HG03575 (cell line): Measurements from ENCODE around the gene OTOP2.

Experiments
- ATAC-seq: cut with Tn5 transposase; IDR thresholded peaks from one replicate; pipeline ENCODE4 v1.9.1; 2021; ENCODE audit not compliant: unreplicated experiment, insufficient number of reproducible peaks, low FRiP score; ENCODE audit errors: extremely low read depth

Gene OTOP2

DNA sequence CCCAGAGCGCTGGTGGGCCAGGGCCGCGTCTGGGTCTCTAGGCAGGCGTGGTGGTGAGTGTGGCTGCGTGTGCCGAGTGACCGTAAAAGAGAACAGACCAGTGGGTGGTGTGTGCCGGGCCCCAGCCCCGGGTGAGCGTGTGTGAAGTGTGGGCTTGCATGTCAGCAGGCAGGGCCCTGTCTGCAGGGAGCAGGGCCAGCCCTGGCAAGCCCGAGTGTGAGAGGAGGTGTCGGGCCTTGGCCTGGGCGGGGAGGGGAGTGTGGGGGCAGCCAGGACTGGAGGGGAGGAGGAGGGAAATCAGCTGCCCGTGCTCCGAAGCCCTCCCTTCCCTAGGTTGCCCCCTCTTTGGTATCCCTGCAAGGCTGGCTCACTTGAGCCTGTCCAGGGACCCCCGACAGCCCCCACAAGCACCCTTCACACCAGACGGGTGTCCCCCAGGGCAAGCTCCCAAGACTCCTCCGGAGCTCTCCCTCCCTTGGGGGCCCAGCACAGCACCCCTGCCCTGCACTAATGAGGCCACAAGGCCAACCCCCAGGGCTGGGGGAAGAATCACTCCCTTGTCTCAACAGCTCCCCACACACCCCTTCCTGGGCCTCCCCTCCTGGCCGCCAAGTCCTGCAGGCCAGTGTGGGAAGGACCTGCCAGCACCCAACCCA, 2.9 kb upstream of the OTOP2 start:
- ATAC-seq: no peak

DNA sequence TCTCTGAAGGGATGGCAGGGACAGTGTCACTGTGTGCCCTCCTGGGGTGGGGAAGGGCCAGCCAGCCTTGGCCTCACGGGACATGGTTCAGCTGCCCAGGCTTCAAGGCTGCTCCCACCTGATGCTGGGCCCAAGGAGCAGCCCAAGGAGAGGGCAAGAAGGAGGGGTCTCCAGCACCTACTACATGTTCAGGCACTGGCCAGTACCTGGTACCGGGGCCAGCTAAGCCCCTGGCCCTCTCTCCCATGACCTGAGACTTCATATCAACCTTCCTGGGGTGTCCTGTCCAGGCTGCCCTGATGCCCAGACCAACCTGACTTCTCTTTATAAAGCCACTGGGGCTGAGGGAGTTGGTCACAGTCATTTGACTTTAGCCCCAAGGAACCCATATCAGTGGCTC, 2.3 kb upstream of the OTOP2 start:
- no peak for ATAC-seq

DNA sequence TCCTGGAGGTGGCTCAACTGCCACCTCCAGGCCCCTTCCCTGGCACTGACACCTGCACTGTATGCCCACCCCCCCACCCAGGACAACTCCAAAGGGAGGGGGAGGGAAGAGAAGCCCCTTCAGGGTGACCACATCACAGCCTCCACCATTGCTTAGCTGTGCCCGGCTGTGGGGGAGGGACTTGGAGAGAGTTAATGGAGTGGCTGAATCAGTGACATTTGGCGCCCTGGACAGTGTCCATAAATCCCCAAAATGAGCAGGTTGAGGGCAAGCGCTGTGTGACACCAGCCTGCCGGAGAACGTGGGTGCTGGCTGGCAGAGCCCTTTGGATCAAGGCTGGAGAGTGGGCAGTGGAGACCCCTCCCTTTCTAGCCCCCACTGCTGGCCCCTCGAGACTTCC, 1.9 kb upstream of the OTOP2 start:
- ATAC-seq: no peak

DNA sequence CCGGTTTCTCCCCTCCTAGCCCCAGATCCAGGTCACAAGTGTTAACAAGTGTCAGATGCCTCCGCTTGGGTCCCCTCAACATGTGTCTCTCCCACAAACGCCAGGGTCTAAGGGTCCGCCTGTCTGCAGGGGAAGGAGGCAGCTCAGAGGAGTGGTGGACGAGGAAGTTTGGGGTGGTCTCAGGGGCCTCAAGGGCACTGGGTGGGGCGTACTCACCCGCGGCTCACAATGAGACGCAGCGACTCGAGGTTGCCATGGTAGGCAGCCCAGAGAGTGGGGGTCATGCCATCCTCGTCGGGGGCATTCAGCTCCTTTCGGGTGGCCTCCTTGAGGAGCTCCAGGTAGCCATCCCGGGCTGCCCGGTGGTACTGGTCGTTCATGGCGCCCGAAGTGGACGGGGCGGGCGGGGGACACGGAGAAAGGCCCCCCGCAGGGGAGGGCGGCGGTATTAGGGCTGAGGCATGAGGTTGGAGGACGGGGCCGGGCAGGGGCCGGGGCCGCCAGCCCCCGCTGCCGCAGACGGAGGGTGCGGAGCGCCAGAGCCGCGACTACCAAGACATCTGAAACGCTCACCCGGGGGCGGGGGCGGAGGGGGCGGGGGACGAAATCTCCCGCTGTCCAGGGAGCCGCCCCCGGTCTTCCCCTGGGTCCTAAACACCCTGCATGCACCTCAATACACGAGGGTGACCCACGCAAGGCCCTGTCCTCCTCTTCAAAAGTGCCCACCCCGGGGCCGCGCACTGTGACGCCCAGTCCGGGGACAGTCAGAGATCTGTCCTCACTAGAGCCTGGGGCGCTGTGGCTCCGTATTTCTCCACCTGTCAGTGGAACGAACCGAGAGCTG, 1.2 kb upstream of the OTOP2 start, which contains the start of gene USH1G:
USH1G (minus strand) TSS at position 562 of the 844 bp plus-strand sequence; CDS start at position 380, 182 bp downstream.
- no peak for ATAC-seq

DNA sequence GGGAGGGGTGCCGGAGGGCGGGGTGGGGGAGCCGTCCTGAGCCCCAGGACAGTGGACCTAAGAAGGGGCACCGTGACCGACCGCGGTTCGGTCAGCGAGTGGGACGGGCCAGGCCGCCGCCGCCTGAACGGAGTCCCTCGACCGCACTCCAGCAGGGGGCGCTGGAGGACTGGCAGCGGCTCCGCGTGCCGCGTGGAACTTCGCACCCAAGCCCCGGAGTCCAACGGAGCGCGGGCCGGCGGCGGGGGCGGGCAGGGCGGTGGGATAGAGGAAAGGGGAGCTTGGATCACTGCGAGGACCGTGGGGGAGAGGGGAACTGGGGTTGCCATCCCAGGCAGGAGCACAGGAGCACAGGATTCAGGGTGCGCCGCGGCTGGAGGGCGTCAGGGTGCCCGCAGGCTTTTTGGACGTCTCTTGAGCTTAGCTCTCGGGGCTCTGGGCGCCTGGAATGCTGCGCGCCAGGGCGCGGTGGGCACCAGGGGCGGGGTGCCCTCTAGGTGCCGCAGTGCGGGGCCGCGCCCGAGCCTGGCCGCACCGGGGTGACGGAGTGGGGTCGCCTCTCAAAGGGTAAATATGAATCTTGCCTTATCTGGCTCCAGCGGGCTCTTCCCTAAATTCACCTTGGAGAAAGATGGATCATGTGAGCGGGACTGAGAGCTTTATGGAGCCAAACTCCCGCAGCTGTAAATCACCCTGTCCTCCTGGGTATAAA, 379 bp upstream of the OTOP2 start:
- ATAC-seq: no peak

DNA sequence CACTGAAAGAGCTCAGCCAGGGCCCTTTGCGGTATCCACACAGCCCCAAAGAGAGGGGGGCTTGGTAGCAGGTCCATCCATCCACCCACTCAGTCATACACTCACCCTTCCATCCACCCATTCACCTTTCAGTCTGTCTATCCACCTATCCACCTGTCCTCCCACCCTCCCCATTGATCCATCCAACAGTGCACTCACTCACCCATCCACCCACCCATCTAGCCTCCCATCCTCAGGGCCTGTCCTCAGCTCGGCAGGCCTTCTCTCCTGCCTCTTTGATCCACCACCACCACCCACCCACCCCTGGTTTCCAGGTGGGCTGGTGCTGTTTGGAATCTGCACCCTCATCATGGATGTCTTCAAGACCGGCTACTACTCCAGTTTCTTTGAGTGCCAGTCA, 1.2 kb downstream of the OTOP2 start:
- ATAC-seq: no peak

DNA sequence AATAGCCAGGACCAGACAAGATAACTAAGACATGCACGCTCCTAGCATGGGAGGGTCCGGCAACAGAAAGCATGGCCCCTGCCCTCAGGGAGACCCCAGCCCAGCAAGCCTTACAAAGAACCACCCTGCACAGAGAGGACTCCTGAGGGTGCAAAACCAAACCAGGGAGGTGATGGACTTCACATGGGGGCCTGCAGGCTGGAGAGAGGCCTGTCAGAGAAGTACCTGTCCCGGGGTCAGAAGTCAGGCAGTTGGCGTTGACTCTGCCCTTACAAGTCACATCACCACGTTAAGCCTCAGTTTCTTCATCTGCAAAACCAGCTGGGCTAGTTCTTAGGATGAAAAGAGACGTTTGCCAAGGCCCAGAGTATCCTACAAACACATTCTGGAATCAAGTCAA, 4.7 kb downstream of the OTOP2 start:
- no peak for ATAC-seq

DNA sequence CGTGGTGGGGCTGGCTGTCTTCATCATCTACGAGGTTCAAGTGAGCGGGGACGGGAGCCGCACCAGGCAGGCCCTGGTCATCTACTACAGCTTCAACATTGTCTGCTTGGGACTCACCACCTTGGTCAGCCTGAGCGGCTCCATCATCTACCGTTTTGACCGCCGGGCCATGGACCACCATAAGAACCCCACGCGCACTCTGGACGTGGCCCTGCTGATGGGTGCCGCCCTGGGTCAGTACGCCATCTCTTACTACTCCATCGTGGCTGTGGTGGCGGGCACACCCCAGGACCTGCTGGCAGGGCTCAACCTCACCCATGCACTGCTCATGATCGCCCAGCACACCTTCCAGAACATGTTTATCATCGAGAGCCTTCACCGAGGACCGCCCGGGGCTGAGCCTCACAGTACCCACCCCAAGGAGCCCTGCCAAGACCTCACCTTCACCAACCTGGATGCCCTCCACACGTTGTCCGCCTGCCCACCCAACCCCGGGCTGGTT, 6.5 kb downstream of the OTOP2 start:
- no peak for ATAC-seq

DNA sequence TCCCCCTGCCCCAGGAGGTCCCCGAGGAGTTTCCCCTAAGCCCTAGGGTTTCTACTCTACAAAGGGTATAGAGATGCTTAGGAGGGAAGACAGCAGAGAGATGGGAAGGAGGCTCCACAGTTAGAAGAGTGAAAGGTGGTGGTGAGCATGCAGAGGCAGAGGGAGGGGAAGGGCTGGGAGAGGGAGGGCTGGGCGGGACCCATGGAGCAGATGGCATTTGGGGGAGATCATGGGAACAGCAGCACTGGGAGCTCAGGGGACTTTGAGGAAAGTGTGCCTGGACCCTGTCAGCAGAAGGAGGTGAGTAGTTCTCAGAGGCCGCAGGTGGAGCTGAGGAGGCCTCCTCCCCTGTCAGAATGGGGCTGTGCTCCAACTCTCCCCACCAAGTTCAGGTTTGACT, 11.0 kb downstream of the OTOP2 start:
- ATAC-seq: no peak

DNA sequence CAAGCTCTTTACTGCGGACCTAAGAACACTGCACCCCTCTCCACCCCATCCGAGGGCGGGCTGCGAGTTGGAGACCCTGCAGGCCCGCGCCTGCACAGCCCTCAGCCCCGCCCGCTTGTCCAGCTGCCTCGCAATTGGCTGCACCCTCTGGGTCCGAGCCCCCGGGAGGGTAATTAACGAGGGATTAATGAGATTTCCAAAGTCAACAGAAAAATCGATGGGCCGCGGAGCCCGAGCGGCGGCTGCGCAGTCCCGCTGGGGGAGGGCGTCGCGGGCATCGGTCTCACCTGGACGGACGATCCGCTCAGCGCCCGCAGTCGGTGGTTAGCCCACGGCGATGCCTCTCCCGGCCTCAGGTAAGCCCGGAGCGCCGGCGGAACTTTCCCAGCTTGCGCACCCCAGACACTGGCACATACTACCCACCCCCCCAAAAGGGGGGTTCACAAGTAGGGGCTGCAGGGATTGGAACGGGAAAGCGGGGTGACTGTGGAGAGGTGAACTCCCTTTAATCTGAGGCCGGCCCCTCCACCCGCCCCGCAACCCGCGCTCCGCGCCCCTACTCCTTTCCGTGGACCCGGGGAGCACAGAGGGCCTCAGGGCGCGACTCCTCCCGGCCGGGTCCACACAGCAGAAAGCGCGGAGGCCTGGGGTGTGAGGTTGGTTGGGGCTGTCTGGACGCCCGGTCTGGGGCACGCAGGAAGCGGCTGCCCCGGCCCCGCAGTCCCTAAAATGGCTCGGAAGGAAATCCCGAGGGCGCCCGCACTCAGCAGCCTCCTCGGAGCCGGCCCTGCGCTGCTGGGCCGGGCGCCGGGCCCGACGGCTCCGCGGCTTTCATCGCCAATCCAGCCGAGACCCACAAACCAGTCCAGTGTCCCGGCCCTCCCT, 11.8 kb downstream of the OTOP2 start, which contains the start of gene OTOP3:
OTOP3 (plus strand) TSS at position 314 of the 885 bp plus-strand sequence; CDS start at position 338, 24 bp downstream.
- ATAC-seq: no peak

DNA sequence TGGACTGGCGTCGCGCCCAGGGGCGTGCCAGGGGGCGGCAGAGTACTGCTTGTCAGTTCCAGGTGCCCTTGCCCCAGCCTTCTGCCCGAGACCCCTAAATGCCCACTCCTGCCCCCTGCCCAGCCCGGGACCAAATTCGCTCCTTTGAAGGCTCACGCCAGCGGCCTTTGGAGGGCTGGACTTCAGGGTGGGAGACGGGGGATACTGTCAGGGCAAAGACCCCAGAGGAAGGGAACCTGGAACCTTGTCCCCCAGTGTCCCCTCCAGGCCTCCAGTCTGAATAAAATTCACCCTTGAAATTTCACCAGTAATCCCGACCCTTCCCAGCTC, 12.4 kb downstream of the OTOP2 start:
- ATAC-seq: no peak

DNA sequence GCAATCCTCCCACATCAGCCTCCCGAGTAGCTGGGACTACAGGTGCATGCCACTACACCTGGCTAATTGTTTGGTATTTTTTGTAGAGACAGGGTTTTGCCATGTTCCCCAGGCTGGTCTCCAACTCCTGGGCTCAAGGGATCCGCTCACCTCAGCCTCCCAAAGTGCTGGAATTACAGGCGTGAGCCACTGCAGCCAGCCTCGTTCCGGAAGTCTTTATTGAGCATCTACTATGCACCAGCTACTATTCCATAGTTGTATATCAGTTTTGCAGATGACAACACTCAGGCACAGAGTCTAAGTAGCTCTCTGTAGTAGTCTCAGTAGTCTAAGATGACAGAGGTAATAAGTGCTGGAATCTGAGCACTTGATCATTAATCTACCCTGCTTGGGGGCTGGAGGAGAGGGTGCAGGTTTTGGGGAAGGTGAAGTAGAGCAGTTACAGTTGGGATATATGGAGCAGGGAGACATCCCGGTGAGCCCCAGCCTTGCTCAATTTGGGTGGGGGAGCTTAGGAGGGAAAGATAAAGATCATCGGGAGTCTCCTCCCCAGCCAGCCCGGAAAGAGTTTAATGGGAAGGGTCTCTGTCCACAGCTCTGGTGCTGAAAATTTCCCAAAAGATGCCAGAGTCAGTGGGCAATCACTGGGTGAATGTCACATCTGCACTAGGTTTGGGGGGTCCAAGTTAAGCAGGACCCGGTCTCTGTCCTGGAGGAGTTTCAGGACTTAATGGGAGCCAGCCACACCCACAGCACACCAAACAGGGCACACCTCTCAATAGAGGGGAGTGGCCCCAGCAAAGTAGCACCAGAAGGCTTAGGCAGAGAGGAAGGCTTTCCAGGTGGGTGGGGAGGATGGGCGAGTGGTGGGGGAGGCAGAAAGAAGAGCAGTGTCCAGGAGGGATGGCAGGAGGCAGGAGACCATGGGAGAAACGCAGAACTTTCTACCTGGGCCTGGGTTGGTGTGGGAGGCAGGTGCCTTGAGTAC, 13.3 kb downstream of the OTOP2 start:
- ATAC-seq: no peak

DNA sequence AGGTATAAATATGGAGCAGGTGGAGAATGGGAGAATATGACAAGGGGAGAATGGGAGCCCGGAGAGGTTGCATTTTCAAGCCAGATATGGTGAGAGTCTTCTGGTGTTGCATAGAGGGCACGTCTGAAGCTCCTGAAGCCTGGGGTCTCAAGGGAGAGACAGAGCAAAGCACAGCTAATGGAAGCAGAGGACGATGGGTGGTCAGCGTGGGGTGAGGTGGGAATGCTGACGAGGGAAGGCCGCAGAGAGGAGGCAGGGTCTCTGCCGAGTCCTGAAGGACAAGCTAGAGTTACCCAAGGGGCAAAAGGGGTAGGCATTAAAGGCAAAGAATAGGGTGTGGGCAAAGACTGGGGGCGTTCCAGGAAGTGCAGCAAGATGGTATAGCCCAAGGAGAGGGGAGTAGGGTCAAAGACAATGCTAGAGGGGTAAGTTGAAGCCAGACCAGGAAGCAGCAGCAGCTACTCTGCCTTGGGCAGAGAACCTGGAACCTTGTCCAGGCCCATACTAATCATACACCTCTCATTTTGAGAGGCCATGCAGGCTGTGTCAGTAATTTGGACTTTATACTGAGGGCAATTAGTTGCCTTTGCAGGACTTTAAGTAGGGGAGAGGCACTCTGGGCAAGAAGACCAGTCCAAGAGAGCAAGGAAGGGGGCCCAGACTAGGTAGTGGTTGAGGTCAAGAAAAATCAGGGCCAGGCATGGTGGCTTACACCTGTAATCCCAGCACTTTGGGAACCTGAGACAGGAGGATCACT, 14.3 kb downstream of the OTOP2 start:
- ATAC-seq: no peak

DNA sequence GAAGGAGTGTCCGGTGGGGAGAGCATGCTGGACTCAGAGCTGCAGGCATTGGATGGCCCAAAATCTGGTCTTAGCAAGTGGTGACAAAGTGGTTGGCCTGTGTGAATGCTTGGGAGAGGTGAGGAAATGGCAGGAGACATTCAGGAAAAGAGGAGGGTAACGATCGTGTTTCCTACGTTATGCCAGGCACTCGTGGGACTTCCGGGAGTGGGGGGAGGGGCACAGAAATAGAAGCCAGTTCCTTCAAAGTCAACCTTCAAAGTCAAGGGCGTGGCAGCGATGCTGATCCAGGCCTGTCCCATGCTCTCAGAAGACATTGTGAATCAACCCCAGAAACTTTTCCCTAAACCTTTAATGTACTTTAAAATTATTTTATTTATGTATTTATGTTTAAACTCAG, 15.5 kb downstream of the OTOP2 start:
- ATAC-seq: no peak

DNA sequence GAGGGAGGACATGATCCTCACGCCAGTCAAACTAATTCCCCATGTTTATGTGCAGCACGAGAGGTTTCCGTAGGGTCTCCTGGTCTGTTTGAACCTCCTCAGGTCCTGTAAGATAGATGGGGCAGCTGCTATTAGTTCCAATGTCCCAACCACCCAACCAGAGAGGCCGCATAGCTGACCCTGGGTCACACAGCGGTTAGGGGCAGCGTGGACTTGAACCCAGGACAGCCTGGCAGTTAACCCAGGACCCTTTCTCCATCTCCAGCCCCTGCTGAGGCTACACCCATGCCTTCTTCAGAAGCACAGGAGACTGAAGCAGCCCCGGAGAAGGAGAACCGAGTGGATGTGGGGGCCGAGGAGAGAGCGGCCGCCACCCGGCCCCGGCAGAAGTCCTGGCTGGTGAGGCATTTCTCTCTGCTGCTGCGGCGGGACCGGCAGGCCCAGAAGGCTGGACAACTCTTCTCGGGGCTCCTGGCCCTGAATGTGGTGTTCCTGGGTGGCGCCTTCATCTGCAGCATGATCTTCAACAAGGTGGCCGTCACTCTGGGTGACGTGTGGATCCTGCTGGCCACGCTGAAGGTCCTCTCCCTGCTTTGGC, 17.2 kb downstream of the OTOP2 start:
- no peak for ATAC-seq

DNA sequence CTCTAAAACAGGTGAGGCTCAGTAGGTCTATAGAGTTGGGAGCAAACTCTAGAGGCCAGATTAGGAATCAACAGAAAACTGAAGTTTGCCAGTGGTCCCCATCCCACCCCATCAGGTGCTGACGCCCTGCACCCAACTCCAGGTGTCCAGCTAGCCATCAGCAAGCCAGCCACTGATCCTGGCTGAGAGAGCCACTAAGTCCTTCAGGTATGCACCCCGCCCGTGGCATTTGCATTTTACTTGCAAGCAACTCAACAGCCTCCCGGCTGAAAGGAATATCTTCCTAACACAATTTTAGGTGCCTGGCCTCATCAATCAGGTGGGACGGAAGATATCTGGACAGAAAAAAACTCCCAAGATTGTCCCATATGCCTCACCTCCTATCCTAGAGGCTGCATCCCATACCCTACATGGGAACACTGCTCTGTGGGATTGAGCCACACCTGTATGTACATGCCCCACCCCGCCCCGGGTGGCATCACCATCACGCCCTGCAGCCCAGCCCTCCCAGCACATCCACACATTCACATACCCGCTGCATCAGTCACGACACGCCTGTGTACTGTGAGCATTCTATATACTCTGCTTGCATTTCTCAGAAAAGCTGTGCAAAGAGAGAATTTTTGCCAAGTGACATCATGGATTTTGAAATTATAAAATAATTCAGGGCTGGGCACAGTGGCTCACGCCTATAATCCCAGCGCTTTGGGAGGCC, 19.9 kb downstream of the OTOP2 start:
- ATAC-seq: no peak
